Ascending aorta (tissue), 2 donors: ENCODE results near the gene LHX6. TPM values are rescaled to one million over a fixed set of nuclear protein-coding genes. Genes with fewer than 3 reads are reported as not detected.

Experiments used
- DNase-seq, 2 donors: peaks; one replicate each; pipeline ENCODE4 v3.0.0-alpha.2; 2019; ENCODE audit warnings: low spot score in 2 of 2
- H3K27ac ChIP-seq, 2 donors: fragments of 200-600 bp; sonication (generic); one replicate each; pipeline ENCODE4 v1.5.1; 2016 to 2017; ENCODE audit warnings: mild to moderate bottlenecking in 1 of 2
- H3K27me3 ChIP-seq: fragments of 200-600 bp; sonication (generic); one replicate; pipeline ENCODE4 v1.5.1; 2017
- H3K36me3 ChIP-seq, 2 donors: fragments of 200-600 bp; sonication (generic); one replicate each; pipeline ENCODE4 v1.5.1; 2016
- H3K4me1 ChIP-seq, 2 donors: fragments of 200-600 bp; sonication (generic); one replicate each; pipeline ENCODE4 v1.5.1; 2016 to 2017; ENCODE audit warnings: mild to moderate bottlenecking in 1 of 2
- H3K4me3 ChIP-seq, 2 donors: fragments of 200-600 bp; sonication (generic); one replicate each; pipeline ENCODE4 v1.5.1; 2016 to 2017; ENCODE audit warnings: mild to moderate bottlenecking in 1 of 2
- H3K9me3 ChIP-seq, 2 donors: fragments of 200-600 bp; sonication (generic); one replicate each; pipeline ENCODE4 v1.5.1; 2016
- CTCF ChIP-seq, 3 experiments: fragments of 200-600 bp in 2 of 3; fragments of 450-650 bp in 1 of 3; sonication (generic) in 2 of 3; IDR thresholded peaks; one replicate each; pipeline ENCODE4 v1.5.1; 2016 to 2019; ENCODE audit warnings: antibody characterized with exemption in 3 of 3, mild to moderate bottlenecking in 1 of 3, moderate library complexity in 1 of 3
- intact Hi-C: fragments of 100-400 bp; cut with DNase I; formaldehyde crosslinking; loops from one replicate; pipeline ENCODE4 v1.15.1; 2023
- total RNA-seq: library from RNA; depleted of rRNA; stranded (reverse); fragments of >200 nt; gene quantifications from one replicate; pipeline ENCODE4 v1.1.0, GENCODE V29; 2016

LHX6 gene
- total RNA-seq, 1 donor from 2014 or later: 141 TPM

DNA sequence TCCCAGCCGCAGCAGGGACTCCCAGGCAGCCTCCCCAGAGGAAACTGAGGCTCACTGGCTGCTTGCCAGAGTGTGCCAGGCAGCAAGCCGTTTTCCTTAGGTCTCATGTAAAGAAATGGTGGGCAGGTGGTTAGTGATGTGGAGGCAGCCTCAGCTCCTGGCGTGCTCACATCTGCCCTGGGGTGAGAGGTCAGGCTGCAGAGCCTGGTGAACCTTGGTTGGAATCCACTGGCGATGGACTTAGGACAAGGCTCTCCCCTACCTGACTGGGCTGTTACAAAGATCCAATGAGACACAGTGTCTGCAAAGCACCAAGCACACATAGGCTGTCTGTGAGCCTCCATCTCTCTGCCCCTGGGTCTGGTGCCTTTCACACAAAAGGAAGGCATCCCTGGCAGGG lies 30.9 kb downstream of the LHX6 start:
- DNase-seq: no peak
- Histone ChIP-seq H3K36me3 (no peaks in the 10 kb centered on the region), H3K27me3 (no peaks in the 10 kb centered on the region), H3K4me3 (no peak overlapping the region), H3K4me1 (no peaks in the 10 kb centered on the region), H3K27ac (no peak overlapping the region), H3K9me3 (no peaks in the 10 kb centered on the region)
- intact Hi-C loops: no loop called here
- TF ChIP-seq CTCF (IDR thresholded peaks at IDR 0.05): no peak

- intact Hi-C loops: no loop called here
- Histone ChIP-seq H3K27ac (no peak overlapping the region), H3K36me3 (no peaks in the 10 kb centered on the region), H3K27me3 (no peaks in the 10 kb centered on the region), H3K9me3 (no peaks in the 10 kb centered on the region), H3K4me3 (no peak overlapping the region), H3K4me1 (no peaks in the 10 kb centered on the region)
- no peak for TF ChIP-seq CTCF (IDR thresholded peaks at IDR 0.05)
- no peak for DNase-seq
These were observed 31.3 kb downstream of the LHX6 start for GRCh38 chr9:122197426-122197825.

GRCh38 chr9:122195875-122196274 lies 32.9 kb downstream of the LHX6 start:
- TF ChIP-seq CTCF (IDR thresholded peaks at IDR 0.05): no peak
- no peak for DNase-seq
- Histone ChIP-seq H3K27ac (no peak overlapping the region), H3K36me3 (no peaks in the 10 kb centered on the region), H3K4me1 (no peaks in the 10 kb centered on the region), H3K4me3 (no peak overlapping the region), H3K9me3 (no peaks in the 10 kb centered on the region), H3K27me3 (no peaks in the 10 kb centered on the region)
- intact Hi-C loops: no loop called here

- H3K27ac ChIP-seq: no peak overlapping the region
- TF ChIP-seq CTCF (IDR thresholded peaks at IDR 0.05): no peak
- no peaks in the 10 kb centered on the region for H3K27me3 ChIP-seq
- no peaks in the 10 kb centered on the region for H3K36me3 ChIP-seq
- intact Hi-C loops: no loop called here
- no peaks in the 10 kb centered on the region for H3K9me3 ChIP-seq
- H3K4me1 ChIP-seq: no peaks in the 10 kb centered on the region
- no peak for DNase-seq
- H3K4me3 ChIP-seq: no peak overlapping the region
These were observed 35.1 kb downstream of the LHX6 start for GRCh38 chr9:122193651-122194050.

- TF ChIP-seq CTCF (IDR thresholded peaks at IDR 0.05): no peak
- DNase-seq: no peak
- Histone ChIP-seq H3K4me3 (no peak overlapping the region), H3K4me1 (no peaks in the 10 kb centered on the region), H3K36me3 (no peaks in the 10 kb centered on the region), H3K9me3 (no peaks in the 10 kb centered on the region), H3K27me3 (no peaks in the 10 kb centered on the region), H3K27ac (no peak overlapping the region)
- intact Hi-C loops: no loop called here
These were observed 35.7 kb downstream of the LHX6 start for GRCh38 chr9:122192914-122193525.
